ENCODE data around the gene ITGB5. TPM values are rescaled to one million over a fixed set of nuclear protein-coding genes. Genes with fewer than 3 reads are reported as not detected.

The ITGB5 gene
- total and polyA plus RNA-seq, 4 donors: 16.9 to 66.6 (median 48.0) TPM

DNA sequence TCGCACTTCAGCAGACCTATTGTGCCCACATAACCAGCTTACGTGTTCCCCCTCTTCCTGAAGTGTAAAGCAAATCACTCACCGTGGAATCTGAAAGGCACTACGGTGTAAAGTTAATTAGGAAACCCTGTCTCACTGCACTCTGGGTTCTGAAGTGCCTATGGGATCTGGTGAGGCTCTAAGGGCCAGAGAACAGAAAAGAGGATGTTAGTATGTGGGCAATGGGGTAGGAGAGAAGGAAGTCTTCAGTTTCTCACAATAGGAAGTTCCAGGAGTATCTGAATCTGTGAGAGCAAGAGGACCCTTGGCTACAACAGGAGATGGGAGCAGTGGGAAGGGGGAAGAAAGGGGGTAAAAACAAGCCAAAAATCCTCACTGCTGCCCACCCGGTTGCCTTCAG, 71.4 kb downstream of the ITGB5 start:
- 89% methylated on average over 5 of the region's 5 CpGs for WGBS
- DNase-seq (ENCODE audit: low spot score): no peak
- Histone ChIP-seq H3K4me1 (ENCODE audit: control insufficient read depth in 4 of 4, insufficient read depth in 4 of 4, low read length in 3 of 4) (peaks cover 8 to 29% (median 18%) of the 10 kb centered on the region in 4 donors), H3K36me3 (ENCODE audit: control insufficient read depth in 4 of 4, insufficient read depth in 3 of 4, low read depth in 1 of 4, low read length in 3 of 4) (peaks cover 0 to 5% (median 2%) of the 10 kb centered on the region in 4 donors), H3K27ac (ENCODE audit: low read depth in 1 of 2, low read length in 2 of 2) (peak overlapping the region; percentile 52 to 86), H3K9ac (ENCODE audit: low read depth in 1 of 2, low read length in 2 of 2) (no peak overlapping the region), H3K9me3 (ENCODE audit: control insufficient read depth in 4 of 4, low read length in 3 of 4) (no peaks in the 10 kb centered on the region), H3K4me3 (ENCODE audit: low read depth in 1 of 3, low read length in 3 of 3) (no peak overlapping the region), H3K27me3 (ENCODE audit: control insufficient read depth in 4 of 4, insufficient read depth in 4 of 4, low read length in 3 of 4) (no peaks in the 10 kb centered on the region)
- TF ChIP-seq RXRA (IDR thresholded peaks at IDR 0.05): no peak
- TF ChIP-seq, protein P1, sequence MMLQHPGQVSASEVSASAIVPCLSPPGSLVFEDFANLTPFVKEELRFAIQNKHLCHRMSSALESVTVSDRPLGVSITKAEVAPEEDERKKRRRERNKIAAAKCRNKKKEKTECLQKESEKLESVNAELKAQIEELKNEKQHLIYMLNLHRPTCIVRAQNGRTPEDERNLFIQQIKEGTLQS (IDR thresholded peaks at IDR 0.05): no peak

DNA sequence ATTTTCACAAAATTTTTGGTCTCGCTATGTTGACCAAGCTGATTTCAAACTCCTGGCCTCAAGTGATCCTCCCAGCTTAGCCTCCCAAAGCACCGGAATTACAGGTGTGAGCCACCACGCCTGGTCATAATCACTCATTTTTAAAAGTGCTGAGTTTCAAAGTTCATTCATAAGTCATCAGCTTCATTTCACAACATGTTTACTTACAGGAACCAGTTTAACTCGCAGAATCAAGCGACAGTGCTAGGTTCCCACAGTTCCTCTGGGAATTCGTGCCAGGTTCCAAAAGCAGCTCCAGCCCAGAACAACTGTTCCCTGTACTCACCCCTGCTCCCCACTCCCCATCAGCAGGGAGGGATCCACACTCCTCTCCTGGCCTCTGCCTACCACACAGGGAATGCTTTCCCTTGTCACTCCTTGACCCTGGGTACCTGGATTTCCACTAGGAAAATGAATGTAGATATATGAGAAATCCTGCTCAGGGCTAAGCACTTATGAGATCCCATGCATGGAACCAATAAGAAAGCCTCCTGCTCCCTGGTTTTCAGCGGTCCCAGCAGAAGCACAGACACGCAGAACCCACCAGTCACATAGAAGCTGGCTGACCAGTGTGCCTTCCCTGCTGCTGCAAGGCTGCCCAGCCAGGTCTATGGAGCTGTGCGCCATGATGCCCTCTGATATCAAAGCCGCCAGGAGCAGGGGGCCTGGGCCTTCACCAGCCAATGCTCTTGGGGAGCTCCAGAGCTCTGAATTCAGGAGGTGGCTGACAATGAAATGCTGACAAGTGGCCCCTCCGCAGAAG, 72.3 kb downstream of the ITGB5 start:
- peak; percentile 66 for TF ChIP-seq YY1 (IDR thresholded peaks at IDR 0.05)
- peak in 1 of 2 donors; percentile 57 for TF ChIP-seq GABPA (IDR thresholded peaks at IDR 0.05 in 1 of 2, conservative IDR thresholded peaks at IDR 0.05 in 1 of 2)
- TF ChIP-seq, protein P2, sequence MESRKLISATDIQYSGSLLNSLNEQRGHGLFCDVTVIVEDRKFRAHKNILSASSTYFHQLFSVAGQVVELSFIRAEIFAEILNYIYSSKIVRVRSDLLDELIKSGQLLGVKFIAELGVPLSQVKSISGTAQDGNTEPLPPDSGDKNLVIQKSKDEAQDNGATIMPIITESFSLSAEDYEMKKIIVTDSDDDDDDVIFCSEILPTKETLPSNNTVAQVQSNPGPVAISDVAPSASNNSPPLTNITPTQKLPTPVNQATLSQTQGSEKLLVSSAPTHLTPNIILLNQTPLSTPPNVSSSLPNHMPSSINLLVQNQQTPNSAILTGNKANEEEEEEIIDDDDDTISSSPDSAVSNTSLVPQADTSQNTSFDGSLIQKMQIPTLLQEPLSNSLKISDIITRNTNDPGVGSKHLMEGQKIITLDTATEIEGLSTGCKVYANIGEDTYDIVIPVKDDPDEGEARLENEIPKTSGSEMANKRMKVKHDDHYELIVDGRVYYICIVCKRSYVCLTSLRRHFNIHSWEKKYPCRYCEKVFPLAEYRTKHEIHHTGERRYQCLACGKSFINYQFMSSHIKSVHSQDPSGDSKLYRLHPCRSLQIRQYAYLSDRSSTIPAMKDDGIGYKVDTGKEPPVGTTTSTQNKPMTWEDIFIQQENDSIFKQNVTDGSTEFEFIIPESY (IDR thresholded peaks at IDR 0.05): peak; percentile 63
- peak; percentile 90 to 91 for TF ChIP-seq HNF4A (conservative IDR thresholded peaks at IDR 0.05)
- TF ChIP-seq, protein P3, sequence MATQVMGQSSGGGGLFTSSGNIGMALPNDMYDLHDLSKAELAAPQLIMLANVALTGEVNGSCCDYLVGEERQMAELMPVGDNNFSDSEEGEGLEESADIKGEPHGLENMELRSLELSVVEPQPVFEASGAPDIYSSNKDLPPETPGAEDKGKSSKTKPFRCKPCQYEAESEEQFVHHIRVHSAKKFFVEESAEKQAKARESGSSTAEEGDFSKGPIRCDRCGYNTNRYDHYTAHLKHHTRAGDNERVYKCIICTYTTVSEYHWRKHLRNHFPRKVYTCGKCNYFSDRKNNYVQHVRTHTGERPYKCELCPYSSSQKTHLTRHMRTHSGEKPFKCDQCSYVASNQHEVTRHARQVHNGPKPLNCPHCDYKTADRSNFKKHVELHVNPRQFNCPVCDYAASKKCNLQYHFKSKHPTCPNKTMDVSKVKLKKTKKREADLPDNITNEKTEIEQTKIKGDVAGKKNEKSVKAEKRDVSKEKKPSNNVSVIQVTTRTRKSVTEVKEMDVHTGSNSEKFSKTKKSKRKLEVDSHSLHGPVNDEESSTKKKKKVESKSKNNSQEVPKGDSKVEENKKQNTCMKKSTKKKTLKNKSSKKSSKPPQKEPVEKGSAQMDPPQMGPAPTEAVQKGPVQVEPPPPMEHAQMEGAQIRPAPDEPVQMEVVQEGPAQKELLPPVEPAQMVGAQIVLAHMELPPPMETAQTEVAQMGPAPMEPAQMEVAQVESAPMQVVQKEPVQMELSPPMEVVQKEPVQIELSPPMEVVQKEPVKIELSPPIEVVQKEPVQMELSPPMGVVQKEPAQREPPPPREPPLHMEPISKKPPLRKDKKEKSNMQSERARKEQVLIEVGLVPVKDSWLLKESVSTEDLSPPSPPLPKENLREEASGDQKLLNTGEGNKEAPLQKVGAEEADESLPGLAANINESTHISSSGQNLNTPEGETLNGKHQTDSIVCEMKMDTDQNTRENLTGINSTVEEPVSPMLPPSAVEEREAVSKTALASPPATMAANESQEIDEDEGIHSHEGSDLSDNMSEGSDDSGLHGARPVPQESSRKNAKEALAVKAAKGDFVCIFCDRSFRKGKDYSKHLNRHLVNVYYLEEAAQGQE (IDR thresholded peaks at IDR 0.05): peak; percentile 79
- TF ChIP-seq EGR1 (IDR thresholded peaks at IDR 0.05; ENCODE audit: low read depth in 2 of 2): peak in 1 of 2 donors; percentile 62
- TF ChIP-seq TAF1 (conservative IDR thresholded peaks at IDR 0.05): no peak
- peak; percentile 60 to 61 for TF ChIP-seq RAD21 (IDR thresholded peaks at IDR 0.05)
- peak; percentile 85 for TF ChIP-seq SP1 (IDR thresholded peaks at IDR 0.05)
- TF ChIP-seq NR2F2 (IDR thresholded peaks at IDR 0.05): no peak
- TF ChIP-seq HNF4G (IDR thresholded peaks at IDR 0.05): peak; percentile 61
- TF ChIP-seq FOXA2 (IDR thresholded peaks at IDR 0.05): peak; percentile 95
- TF ChIP-seq FOXA1 (IDR thresholded peaks at IDR 0.05): peak; percentile 94
- TF ChIP-seq, protein P4, sequence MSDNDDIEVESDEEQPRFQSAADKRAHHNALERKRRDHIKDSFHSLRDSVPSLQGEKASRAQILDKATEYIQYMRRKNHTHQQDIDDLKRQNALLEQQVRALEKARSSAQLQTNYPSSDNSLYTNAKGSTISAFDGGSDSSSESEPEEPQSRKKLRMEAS (IDR thresholded peaks at IDR 0.05): peak; percentile 77
- TF ChIP-seq JUND (IDR thresholded peaks at IDR 0.05): peak; percentile 72 to 87
- TF ChIP-seq RXRA (IDR thresholded peaks at IDR 0.05): peak; percentile 82 to 88
- TF ChIP-seq, protein P1 (IDR thresholded peaks at IDR 0.05): peak; percentile 66
- TF ChIP-seq, protein P5, sequence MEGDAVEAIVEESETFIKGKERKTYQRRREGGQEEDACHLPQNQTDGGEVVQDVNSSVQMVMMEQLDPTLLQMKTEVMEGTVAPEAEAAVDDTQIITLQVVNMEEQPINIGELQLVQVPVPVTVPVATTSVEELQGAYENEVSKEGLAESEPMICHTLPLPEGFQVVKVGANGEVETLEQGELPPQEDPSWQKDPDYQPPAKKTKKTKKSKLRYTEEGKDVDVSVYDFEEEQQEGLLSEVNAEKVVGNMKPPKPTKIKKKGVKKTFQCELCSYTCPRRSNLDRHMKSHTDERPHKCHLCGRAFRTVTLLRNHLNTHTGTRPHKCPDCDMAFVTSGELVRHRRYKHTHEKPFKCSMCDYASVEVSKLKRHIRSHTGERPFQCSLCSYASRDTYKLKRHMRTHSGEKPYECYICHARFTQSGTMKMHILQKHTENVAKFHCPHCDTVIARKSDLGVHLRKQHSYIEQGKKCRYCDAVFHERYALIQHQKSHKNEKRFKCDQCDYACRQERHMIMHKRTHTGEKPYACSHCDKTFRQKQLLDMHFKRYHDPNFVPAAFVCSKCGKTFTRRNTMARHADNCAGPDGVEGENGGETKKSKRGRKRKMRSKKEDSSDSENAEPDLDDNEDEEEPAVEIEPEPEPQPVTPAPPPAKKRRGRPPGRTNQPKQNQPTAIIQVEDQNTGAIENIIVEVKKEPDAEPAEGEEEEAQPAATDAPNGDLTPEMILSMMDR (IDR thresholded peaks at IDR 0.05; ENCODE audit: low read depth, low read length, missing input control): no peak
- Histone ChIP-seq H3K4me3 (ENCODE audit: low read depth in 1 of 3, low read length in 3 of 3) (no peak overlapping the region), H3K27ac (ENCODE audit: low read depth in 1 of 2, low read length in 2 of 2) (peak overlapping the region; percentile 52 to 86), H3K4me1 (ENCODE audit: control insufficient read depth in 4 of 4, insufficient read depth in 4 of 4, low read length in 3 of 4) (peaks cover 8 to 29% (median 18%) of the 10 kb centered on the region in 4 donors), H3K27me3 (ENCODE audit: control insufficient read depth in 4 of 4, insufficient read depth in 4 of 4, low read length in 3 of 4) (no peaks in the 10 kb centered on the region), H3K9ac (ENCODE audit: low read depth in 1 of 2, low read length in 2 of 2) (peak overlapping the region in 1 of 2 donors; percentile 11), H3K9me3 (ENCODE audit: control insufficient read depth in 4 of 4, low read length in 3 of 4) (no peaks in the 10 kb centered on the region), H3K36me3 (ENCODE audit: control insufficient read depth in 4 of 4, insufficient read depth in 3 of 4, low read depth in 1 of 4, low read length in 3 of 4) (peaks cover 0 to 4% (median 2%) of the 10 kb centered on the region in 4 donors)
- DNase-seq (ENCODE audit: low spot score): no peak
- 63% methylated on average over 11 of the region's 11 CpGs for WGBS

Data from liver (tissue), 9 donors.